ENCODE data around the gene PRR14. TPM values are rescaled to one million over a fixed set of nuclear protein-coding genes. Genes with fewer than 3 reads are reported as not detected.
A peak's percentile ranks its signal among the peaks of the same experiment; 100 is the strongest.
"Not testable (repeated sequence)": the region's sequence is repeated elsewhere in the genome, so short reads cannot be mapped to it uniquely, and the experiment has no call there.

Gene PRR14
- total RNA-seq, 2 experiments from 2014 or later, result 78.6 to 80.1 TPM

DNA sequence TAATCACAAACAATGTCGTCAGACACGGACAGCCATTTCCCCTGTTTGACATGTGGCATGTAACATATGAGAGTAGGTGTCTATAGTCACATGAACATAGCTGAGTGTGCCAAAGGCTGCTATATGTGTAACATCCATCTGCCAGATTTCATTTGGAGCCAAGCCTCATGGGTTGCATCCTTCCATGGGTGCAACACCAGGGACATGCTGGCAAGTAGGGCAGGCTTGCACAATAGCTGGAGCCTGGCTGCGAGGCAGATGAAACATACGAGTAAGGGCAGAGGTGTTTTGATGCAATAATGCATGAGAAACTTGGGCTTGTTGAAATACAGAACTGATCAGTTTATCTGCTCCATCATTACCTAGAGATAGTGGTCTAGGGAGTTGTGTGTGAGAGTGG, 31.6 kb upstream of the PRR14 start:
- Mint-ChIP-seq H3K27ac (no peak overlapping the region), H3K27me3 (peaks cover 18% of the 10 kb centered on the region), H3K9me3 (no peaks in the 10 kb centered on the region), H3K4me1 (peaks cover 10% of the 10 kb centered on the region), H3K4me3 (no peak overlapping the region), H3K36me3 (ENCODE audit: low read depth) (no peaks in the 10 kb centered on the region)
- ChIA-PET POLR2A (no interaction called here), CTCF (interaction anchor here (1.3 to 3.0 kb wide), 3 partner anchors 10 to 21 kb away, joined by 4 to 16 read pairs (median 7); no protein-coding TSS in a partner anchor)
- DNase-seq, result no peak

DNA sequence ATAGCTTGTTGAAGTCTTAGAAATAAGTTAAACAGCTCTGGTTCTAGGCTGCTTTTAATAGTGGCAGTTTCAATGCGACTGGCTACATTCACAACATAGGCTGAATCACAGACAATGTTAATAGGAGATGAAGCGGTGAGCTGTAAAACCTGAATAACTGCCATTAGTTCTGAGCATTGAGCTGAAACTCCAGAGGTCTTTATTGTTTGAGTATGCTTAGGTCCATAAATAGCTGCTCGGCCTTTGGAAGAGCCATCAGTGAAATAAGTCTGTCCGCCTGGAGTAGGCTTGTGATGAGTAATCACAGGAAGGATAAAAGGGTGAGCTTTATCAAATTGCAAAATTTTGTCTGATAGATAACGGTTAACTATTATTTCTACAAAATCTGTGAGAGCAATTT, 31.1 kb upstream of the PRR14 start:
- Mint-ChIP-seq H3K27ac (no peak overlapping the region), H3K4me3 (no peak overlapping the region)

DNA sequence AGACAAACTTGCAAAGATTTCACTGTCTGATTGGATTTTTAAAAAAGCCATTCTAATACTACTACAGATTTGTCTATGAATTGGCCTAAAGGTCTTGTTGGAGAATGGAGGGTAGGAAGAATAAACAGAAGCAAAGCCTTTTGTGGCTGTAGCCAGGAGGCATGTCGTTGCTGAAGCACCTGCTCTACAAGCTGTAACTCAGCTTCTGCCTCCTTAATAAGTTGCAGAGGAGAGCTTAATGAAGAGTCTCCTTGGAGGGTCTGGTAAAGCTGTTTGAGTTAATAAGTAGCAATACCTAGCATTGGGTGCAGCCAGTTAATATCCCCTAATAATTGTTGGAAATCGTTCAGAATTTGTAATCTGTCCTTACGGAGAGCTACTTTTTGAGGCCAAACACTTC, 30.6 kb upstream of the PRR14 start:
- Mint-ChIP-seq H3K9me3 (no peaks in the 10 kb centered on the region), H3K27me3 (peaks cover 18% of the 10 kb centered on the region), H3K27ac (no peak overlapping the region), H3K4me1 (peaks cover 10% of the 10 kb centered on the region), H3K4me3 (no peak overlapping the region), H3K36me3 (ENCODE audit: low read depth) (no peaks in the 10 kb centered on the region)
- POLR2A ChIA-PET, result no interaction called here
- CTCF ChIA-PET, result interaction anchor here (0.8 to 3.0 kb wide), 5 partner anchors 9 to 22 kb away, joined by 3 to 16 read pairs (median 4); partner anchors contain the start of gene ZNF689
- DNase-seq, result no peak

More for the DNA sequence above, 31.1 kb upstream of the PRR14 start:
- peaks cover 18% of the 10 kb centered on the region for H3K27me3 Mint-ChIP-seq
- ChIA-PET POLR2A (no interaction called here), CTCF (interaction anchor here (1.3 to 3.0 kb wide), 3 partner anchors 9 to 21 kb away, joined by 4 to 16 read pairs (median 7); no protein-coding TSS in a partner anchor)
- no peaks in the 10 kb centered on the region for H3K9me3 Mint-ChIP-seq
- DNase-seq, result no peak
- H3K36me3 Mint-ChIP-seq (ENCODE audit: low read depth), result no peaks in the 10 kb centered on the region
- peaks cover 10% of the 10 kb centered on the region for H3K4me1 Mint-ChIP-seq

DNA sequence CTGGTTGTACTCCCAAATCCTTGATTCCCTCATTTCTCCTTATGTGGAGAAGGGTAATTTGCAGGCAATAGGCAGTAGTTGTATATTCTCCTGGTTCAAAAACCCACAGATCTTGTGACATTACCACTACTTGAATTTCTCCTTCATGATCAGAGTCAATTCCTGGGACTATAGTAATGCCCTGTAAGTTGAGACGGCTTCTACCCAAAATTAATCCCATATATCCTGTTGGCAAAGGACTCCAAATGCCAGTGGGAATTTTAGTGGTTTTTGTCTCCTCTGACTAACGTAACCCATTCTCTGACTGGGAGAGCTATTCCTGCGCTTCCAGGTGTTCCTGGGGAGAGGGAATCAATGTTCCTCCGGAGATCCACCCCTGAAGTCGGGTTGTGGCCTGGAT, 29.0 kb upstream of the PRR14 start:
- Mint-ChIP-seq H3K4me1 (peaks cover 6% of the 10 kb centered on the region), H3K27me3 (peaks cover 18% of the 10 kb centered on the region), H3K9me3 (no peaks in the 10 kb centered on the region), H3K4me3 (no peak overlapping the region), H3K27ac (no peak overlapping the region), H3K36me3 (ENCODE audit: low read depth) (no peaks in the 10 kb centered on the region)
- POLR2A ChIA-PET, result no interaction called here
- CTCF ChIA-PET, result interaction anchor here (0.6 to 1.7 kb wide), 4 partner anchors 23 to 625 kb away, joined by 3 to 5 read pairs (median 4); partner anchors contain the start of gene FBRS
- DNase-seq, result no peak

DNA sequence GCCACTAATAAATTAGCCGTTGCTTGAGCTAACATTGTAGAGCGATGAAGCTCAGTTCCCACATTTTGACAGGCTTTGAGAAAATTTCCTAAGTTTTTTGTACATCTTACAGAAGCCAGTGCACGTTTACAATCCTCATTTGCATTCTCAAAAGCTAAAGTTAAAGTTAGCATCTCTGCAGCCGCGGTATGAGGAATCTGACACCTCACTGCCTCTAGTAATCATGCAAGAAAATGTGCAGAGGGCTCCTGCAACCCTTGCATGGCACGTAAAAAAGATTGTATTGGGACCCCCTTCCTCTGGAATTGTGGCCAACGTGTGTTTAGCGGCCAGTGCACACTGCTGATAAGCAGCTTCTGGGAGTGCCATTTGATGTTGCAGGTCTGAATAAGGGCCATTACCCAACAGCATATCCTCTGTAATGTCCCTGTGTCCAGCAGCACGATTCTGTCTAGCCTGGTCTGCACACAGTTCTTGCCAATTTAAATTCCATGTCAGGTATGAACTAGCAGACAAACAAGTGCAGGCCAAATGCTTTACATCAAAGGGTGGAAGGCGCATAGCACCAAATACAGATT, 28.2 kb upstream of the PRR14 start:
- POLR2A ChIA-PET, result no interaction called here
- Mint-ChIP-seq H3K36me3 (ENCODE audit: low read depth) (no peaks in the 10 kb centered on the region), H3K27me3 (peaks cover 18% of the 10 kb centered on the region), H3K4me3 (no peak overlapping the region), H3K27ac (no peak overlapping the region), H3K9me3 (no peaks in the 10 kb centered on the region), H3K4me1 (peaks cover 6% of the 10 kb centered on the region)
- CTCF ChIA-PET, result interaction anchor here (0.6 to 1.7 kb wide), 3 partner anchors 24 to 535 kb away, joined by 3 to 4 read pairs (median 3); no protein-coding TSS in a partner anchor
- no peak for DNase-seq

DNA sequence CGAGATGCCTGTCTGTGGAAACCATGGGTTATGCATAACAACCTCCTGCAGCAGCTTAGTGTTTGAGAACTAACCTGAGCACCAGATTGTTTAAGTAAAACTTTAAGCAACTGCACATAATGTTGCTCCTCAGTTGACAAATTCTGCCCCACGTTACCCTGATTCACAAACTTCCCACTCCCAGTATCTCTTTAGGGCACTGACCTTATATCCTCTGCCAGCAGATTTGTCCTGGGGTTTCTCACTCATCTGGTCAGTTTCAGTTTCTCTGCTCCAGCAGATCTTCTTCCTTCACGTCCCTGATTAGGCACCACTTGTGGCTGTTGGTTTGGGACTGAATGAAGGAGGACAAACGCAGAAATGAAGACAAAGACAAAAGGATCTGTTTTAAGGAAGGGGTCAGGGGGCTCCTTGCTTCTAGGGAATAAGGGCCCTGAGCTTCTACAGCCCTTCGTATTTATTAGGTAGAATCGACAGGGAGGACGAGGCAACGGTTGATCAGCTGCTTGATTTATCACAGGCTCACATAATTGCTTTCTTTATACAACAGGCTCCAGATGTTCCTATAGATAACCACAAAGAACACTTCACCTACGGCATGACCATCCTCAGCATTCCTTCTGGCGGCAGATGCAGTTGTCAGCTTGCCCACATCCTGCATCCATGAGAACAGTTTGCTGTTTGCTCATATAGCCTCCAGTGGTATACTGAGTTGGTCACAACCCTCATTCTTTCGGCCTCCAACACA, 27.1 kb upstream of the PRR14 start:
- H3K4me1 Mint-ChIP-seq, result peaks cover 6% of the 10 kb centered on the region
- H3K9me3 Mint-ChIP-seq, result no peaks in the 10 kb centered on the region
- no peak overlapping the region for H3K4me3 Mint-ChIP-seq
- ChIA-PET POLR2A (no interaction called here), CTCF (interaction anchor here (1.2 kb wide), 1 partner anchor 8 kb away, joined by 5 read pairs; no protein-coding TSS in a partner anchor)
- peaks cover 18% of the 10 kb centered on the region for H3K27me3 Mint-ChIP-seq
- H3K36me3 Mint-ChIP-seq (ENCODE audit: low read depth), result no peaks in the 10 kb centered on the region
- DNase-seq, result no peak
- no peak overlapping the region for H3K27ac Mint-ChIP-seq

DNA sequence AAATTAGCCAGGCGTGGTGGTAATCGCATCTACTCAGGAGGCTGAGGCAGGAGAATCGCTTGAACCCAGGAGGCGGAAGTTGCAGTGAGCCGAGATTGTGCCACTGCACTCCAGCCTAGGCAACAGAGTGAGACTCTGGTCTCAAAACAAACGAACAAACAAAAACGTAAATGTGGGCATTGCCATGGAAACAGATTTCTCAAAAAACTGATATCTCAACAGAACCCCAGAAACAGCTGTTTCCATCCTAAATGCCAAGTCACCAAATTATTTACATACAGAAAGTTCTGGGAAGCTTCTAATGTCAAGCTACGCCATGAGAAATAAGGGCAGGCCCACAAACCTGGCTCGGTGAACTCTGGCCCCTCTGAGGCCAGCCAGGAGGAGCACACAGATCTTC, 24.5 kb upstream of the PRR14 start:
- DNase-seq, result no peak
- peaks cover 9% of the 10 kb centered on the region for H3K4me1 Mint-ChIP-seq
- no peaks in the 10 kb centered on the region for H3K9me3 Mint-ChIP-seq
- no peaks in the 10 kb centered on the region for H3K36me3 Mint-ChIP-seq (ENCODE audit: low read depth)
- no peak overlapping the region for H3K27ac Mint-ChIP-seq
- H3K27me3 Mint-ChIP-seq, result peaks cover 12% of the 10 kb centered on the region
- ChIA-PET CTCF (interaction anchor here (0.9 to 1.4 kb wide), 3 partner anchors 10 to 33 kb away, joined by 3 to 5 read pairs (median 3); no protein-coding TSS in a partner anchor), POLR2A (no interaction called here)
- H3K4me3 Mint-ChIP-seq, result no peak overlapping the region

DNA sequence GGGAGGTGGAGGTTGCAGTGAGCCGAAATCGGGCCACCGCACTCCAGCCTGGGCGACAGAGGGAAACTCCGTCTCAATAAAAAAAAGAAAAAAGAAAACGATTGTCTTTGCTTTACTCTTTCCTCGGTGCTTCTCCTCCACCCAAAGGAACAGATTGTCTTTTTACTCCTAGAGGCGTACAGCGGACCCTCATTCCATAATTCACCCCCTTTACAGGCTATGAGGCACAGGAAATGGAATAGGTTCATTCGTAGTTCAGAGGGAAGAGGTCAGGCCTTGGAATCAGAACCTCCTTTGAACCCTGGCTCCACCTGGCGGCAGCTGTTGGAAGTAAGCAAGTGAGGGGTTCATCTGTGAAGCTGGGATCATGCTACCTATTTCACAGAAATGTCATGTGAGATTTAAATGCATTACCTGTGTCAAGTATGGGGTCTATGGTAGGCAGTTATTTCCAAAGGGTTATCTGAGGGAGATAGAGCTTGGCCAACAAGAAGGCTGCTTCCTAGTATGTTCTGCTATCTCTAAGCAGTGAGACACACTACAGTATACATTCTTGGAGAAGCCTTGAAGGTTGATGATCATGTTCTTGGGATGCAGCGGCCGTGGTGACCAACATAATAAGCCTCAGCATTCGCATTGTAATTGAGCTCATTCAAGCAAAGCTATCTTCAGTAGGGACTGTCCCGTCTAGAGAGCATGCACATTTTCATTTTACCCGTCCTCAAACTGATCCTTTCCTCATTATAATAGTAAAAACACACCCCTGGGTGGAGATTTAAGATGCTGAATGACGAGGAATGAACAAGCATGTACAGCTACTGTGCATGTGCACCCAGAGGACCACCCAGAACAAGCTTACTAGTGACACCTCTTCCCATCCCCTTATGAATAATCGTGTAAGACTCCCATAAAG, 21.9 kb upstream of the PRR14 start:
- ChIA-PET POLR2A (no interaction called here), CTCF (interaction anchor here (0.5 to 3.3 kb wide), 23 partner anchors 8 to 449 kb away, joined by 3 to 28 read pairs (median 4); partner anchors contain the start of genes DCTPP1, PRR14 and ZNF689)
- H3K4me1 Mint-ChIP-seq, result peaks cover 11% of the 10 kb centered on the region
- DNase-seq, result peak; percentile 91
- no peaks in the 10 kb centered on the region for H3K9me3 Mint-ChIP-seq
- H3K36me3 Mint-ChIP-seq (ENCODE audit: low read depth), result peaks cover 1% of the 10 kb centered on the region
- no peaks in the 10 kb centered on the region for H3K27me3 Mint-ChIP-seq
- no peak overlapping the region for H3K4me3 Mint-ChIP-seq
- H3K27ac Mint-ChIP-seq, result no peak overlapping the region

DNA sequence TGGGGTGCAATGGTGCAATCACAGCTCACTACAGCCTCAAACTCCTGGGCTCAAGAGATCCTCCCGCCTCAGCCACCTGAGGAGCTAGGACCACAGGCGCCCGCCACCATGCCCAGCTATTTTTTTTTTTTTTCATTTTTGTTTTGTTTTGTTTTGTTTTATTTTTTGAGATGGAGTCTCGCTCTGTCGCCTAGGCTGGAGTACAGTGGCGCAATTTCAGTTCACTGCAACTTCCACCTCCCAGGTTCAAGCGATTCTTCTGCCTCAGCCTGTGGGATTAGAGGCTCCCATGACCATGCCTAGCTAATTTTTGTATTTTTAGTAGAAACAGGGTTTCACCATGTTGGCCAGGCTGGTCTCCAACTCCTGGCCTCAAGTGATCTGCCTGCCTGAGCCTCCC, 18.3 kb upstream of the PRR14 start:
- not testable (repeated sequence) for DNase-seq
- POLR2A ChIA-PET, result interaction anchor here (0.8 kb wide), 1 partner anchor 250 kb away, joined by 3 read pairs; the partner anchor contains the start of gene SEPTIN1

DNA sequence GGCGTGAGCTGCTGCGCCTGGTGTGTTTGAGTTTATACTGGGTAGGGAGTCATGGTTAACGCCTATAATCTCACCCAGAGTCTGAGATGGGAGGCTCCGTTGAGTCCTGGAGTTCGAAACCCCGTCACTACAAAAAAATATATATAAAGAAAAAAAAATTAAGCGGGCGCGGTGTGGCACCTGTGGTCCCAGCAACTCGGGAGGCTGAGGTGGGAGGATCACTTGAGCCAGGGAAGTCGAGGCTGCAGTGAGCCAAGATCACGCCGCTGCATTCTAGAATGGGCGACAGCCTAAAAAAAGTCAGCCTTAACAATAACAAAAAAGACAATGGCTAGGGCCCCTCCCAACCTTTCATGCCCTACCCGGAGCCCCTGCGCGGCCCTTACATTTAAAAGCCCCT, 17.2 kb upstream of the PRR14 start:
- CTCF ChIA-PET, result interaction anchor here (0.6 to 2.5 kb wide), 5 partner anchors 10 to 99 kb away, joined by 3 to 8 read pairs (median 4); partner anchors contain the start of gene ZNF747
- Mint-ChIP-seq H3K4me3 (peak overlapping the region; percentile 89), H3K36me3 (ENCODE audit: low read depth) (peaks cover 1% of the 10 kb centered on the region)

More for the DNA sequence above, 18.3 kb upstream of the PRR14 start:
- H3K9me3 Mint-ChIP-seq; H3K27me3 Mint-ChIP-seq; H3K27ac Mint-ChIP-seq; H3K36me3 Mint-ChIP-seq (ENCODE audit: low read depth): not testable (repeated sequence)
- peaks cover 25% of the 10 kb centered on the region for H3K4me1 Mint-ChIP-seq
- H3K4me3 Mint-ChIP-seq, result peak overlapping the region; percentile 16
- CTCF ChIA-PET, result interaction anchor here (0.5 to 2.5 kb wide), 7 partner anchors 12 to 216 kb away, joined by 3 to 12 read pairs (median 3); no protein-coding TSS in a partner anchor

DNA sequence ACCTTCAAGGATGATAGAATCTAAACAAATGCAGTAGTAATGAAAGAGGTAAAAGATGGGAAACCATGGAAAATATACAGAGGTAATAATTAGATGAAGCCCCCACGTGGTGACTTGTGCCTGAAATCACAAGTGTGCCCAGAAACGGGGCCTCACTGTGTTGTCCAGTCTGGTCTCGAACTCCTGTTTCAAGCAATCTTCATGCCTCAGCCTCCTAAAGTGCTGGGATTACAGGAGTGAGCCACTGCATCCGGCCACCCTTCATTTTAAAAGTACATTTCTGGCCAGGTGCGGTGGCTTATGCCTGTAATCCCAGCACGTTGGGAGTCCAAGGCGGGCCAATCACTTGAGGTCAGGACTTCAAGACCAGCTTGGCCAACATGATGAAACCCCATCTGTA, 14.2 kb upstream of the PRR14 start:
- DNase-seq, result no peak
- Mint-ChIP-seq H3K4me3 (no peak overlapping the region), H3K36me3 (ENCODE audit: low read depth) (peaks cover 1% of the 10 kb centered on the region), H3K9me3 (no peaks in the 10 kb centered on the region), H3K27me3 (peaks cover 2% of the 10 kb centered on the region), H3K27ac (no peak overlapping the region), H3K4me1 (peaks cover 16% of the 10 kb centered on the region)
- ChIA-PET CTCF (interaction anchor here (0.7 to 3.8 kb wide), 7 partner anchors 8 to 545 kb away, joined by 3 to 17 read pairs (median 5); partner anchors contain the start of genes PRR14 and TBX6), POLR2A (no interaction called here)

More for the DNA sequence above, 17.2 kb upstream of the PRR14 start:
- Mint-ChIP-seq H3K4me1 (peaks cover 22% of the 10 kb centered on the region), H3K9me3 (no peaks in the 10 kb centered on the region), H3K27ac (peak overlapping the region; percentile 99), H3K27me3 (no peaks in the 10 kb centered on the region)
- POLR2A ChIA-PET, result interaction anchor here (1.0 kb wide), 1 partner anchor 204 kb away, joined by 3 read pairs; the partner anchor contains the start of gene DCTPP1
- DNase-seq, result no peak

DNA sequence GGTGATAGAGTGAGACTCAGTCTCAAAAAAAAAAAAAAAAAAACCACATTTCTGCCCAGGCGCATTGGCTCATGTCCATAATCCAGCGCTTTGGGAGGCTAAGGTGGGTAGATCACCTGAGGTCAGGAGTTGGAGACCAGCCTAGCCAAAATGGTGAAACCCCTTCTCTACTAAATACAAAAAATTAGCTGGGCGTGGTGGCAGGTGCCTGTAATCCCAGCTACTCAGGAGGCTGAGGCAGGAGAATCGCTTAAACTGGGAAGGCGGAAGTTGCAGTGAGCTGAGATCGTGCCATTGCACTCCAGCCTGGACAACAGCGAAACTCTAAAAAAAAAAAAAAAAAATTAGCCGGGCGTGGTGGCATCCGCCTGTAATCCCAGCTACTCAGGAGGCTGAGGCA, 13.6 kb upstream of the PRR14 start:
- H3K4me1 Mint-ChIP-seq, result peaks cover 16% of the 10 kb centered on the region
- CTCF ChIA-PET, result interaction anchor here (0.7 to 3.8 kb wide), 4 partner anchors 7 to 545 kb away, joined by 3 to 17 read pairs (median 4); partner anchors contain the start of gene TBX6

More for the DNA sequence above, 13.6 kb upstream of the PRR14 start:
- H3K27ac Mint-ChIP-seq; H3K36me3 Mint-ChIP-seq (ENCODE audit: low read depth); H3K27me3 Mint-ChIP-seq; DNase-seq; H3K4me3 Mint-ChIP-seq; H3K9me3 Mint-ChIP-seq: not testable (repeated sequence)
- POLR2A ChIA-PET, result interaction anchor here (0.7 to 1.1 kb wide), 2 partner anchors 14 to 228 kb away, joined by 3 read pairs; partner anchors contain the start of gene PRR14
